GM10248 (cell line): ENCODE measurements around the gene TRAPPC3L.
A peak's percentile ranks its signal among the peaks of the same experiment; 100 is the strongest.

ENCODE experiments used
- CTCF ChIA-PET: fragments of 300-600 bp; sonication (Branson Sonifier 250); formaldehyde crosslinking; extraction: SDS; loops from one replicate; lab custom pipeline; 2021; ENCODE audit warnings: antibody characterized with exemption; lab: Yijun Ruan, JAX
- POLR2A ChIA-PET: fragments of 350-650 bp; sonication (Branson Sonifier 250); formaldehyde crosslinking; extraction: SDS; loops from one replicate; lab custom pipeline; 2020; ENCODE audit warnings: antibody characterized with exemption; lab: Yijun Ruan, JAX
- DNase-seq: peaks from one replicate; pipeline ENCODE4 v3.0.0; 2012; ENCODE audit errors: extremely low spot score
- TF ChIP-seq, protein P1 (sequence below): IDR thresholded peaks from 2 replicates; pipeline ENCODE4 v1.5.1; 2012; ENCODE audit warnings: mild to moderate bottlenecking, low read depth; ENCODE audit errors: extremely low read depth, missing control alignments, control extremely low read depth

TRAPPC3L gene

DNA sequence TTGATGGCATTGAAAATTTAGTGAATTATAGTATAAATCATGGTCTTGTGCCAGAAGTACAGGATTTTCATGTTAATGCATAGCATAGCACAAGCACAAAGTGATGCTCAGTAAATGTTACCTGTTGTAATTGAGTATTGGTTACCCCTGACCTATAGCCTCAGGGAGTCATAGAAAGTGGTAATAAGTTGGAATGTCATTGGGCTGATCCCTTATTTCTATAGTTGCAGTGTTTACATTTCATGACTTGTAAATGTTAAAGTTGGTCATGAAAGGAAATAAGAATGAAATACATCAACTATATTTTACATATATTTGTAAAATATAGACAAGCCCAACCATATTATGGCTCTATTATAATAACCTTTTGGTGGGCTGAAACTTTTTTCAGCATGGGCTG is 32.9 kb upstream of the TRAPPC3L start:
- TF ChIP-seq, protein P1, sequence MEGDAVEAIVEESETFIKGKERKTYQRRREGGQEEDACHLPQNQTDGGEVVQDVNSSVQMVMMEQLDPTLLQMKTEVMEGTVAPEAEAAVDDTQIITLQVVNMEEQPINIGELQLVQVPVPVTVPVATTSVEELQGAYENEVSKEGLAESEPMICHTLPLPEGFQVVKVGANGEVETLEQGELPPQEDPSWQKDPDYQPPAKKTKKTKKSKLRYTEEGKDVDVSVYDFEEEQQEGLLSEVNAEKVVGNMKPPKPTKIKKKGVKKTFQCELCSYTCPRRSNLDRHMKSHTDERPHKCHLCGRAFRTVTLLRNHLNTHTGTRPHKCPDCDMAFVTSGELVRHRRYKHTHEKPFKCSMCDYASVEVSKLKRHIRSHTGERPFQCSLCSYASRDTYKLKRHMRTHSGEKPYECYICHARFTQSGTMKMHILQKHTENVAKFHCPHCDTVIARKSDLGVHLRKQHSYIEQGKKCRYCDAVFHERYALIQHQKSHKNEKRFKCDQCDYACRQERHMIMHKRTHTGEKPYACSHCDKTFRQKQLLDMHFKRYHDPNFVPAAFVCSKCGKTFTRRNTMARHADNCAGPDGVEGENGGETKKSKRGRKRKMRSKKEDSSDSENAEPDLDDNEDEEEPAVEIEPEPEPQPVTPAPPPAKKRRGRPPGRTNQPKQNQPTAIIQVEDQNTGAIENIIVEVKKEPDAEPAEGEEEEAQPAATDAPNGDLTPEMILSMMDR, result no peak
- ChIA-PET POLR2A (no interaction called here), CTCF (no interaction called here)
- no peak for DNase-seq

GRCh38 chr6:116577486-116577885 is 32.0 kb upstream of the TRAPPC3L start:
- TF ChIP-seq, protein P1, result no peak
- POLR2A ChIA-PET, result no interaction called here
- CTCF ChIA-PET, result interaction anchor here (1.1 kb wide), 1 partner anchor 14 kb away, joined by 3 read pairs; no protein-coding TSS in a partner anchor
- DNase-seq, result no peak

DNA sequence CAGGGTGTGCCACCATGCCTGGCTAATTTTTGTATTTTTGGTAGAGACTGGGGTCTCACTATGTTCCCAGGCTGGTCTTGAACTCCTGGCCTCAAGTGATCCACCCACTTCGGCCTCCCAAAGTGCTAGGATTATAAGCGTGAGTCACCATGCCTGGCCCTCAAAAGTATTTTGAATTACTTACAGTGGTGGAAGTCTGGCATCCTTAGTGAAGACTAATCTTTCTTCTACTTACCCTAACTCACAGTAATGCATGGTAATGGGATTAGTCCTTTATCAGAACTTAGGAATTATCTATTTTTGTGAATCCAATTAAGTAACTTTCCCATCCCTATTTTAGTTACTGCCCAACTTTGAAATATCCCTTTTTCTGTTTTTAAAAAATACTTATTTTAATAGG is 29.7 kb upstream of the TRAPPC3L start:
- TF ChIP-seq, protein P1, result no peak
- ChIA-PET POLR2A (no interaction called here), CTCF (no interaction called here)
- no peak for DNase-seq

GRCh38 chr6:116572162-116572561 is 26.7 kb upstream of the TRAPPC3L start:
- TF ChIP-seq, protein P1, result no peak
- CTCF ChIA-PET, result interaction anchor here (0.9 to 4.7 kb wide), 10 partner anchors 10 to 356 kb away, joined by 3 to 51 read pairs (median 4); no protein-coding TSS in a partner anchor
- POLR2A ChIA-PET, result no interaction called here
- peak; percentile 31 for DNase-seq

DNA sequence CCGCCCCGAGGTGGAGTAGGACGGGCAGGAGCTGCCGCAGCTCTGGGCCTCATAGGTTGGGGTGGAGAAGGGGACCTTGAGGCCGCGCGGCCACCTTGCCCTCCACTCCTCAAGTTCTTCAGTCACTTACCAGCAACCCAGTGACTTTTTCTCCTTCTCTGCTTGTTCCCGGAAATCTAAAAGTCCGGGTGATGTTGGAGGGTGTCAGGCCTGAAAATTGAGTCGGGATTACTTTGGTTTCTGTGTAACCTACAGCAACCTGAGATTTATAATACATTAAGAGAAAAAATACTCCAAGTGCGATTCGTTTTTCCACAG is 26.2 kb upstream of the TRAPPC3L start:
- no peak for DNase-seq
- TF ChIP-seq, protein P1, result no peak
- POLR2A ChIA-PET, result no interaction called here
- CTCF ChIA-PET, result interaction anchor here (1.0 to 4.7 kb wide), 10 partner anchors 9 to 356 kb away, joined by 3 to 51 read pairs (median 6); no protein-coding TSS in a partner anchor

DNA sequence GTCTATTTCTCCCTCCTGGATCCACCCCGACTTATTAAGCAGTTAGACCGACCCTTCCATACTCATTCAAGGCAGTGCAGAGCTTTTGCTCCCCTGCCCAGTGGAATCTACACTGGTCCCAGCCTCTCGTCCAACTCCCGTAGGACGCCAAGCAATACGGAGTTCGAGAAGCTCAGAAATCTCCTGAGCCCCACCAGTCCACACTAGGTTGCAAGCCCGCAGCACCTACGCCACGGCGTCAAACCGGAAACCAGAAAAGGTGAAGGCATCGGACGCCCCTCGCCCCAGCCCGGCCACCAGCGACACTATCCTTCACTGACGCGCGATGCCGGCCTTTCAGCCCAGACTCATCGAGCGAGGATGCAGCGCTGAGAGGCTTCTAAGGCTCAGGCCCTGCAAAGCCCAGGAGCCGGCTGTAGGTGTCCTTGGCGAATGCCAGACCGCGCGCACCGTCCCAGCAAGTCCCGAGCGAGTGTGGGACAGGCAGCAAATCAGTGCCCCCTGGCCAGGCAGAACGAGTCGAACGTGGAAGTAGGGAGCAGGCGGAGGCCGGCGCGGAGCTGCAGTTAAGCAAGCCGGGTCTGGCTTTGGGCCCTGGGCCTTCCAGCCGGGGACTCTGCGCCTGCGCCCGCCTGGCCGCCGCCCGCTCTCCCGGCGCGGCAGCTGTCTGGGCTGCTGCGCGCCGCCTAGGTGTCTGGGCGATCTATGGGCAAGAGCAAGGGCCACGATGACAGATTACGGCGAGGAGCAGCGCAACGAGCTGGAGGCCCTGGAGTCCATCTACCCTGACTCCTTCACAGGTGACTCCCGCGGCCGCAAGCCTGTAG is 25.6 kb upstream of the TRAPPC3L start, which contains the start of gene RWDD1:
Gene RWDD1 (plus strand): TSS at position 649 of the 827 bp plus-strand sequence. CDS start 79 bp downstream, at position 728.
- ChIA-PET CTCF (interaction anchor here (0.8 to 4.7 kb wide), 14 partner anchors 9 to 355 kb away, joined by 3 to 51 read pairs (median 5); no protein-coding TSS in a partner anchor), POLR2A (no interaction called here)
- TF ChIP-seq, protein P1, result no peak
- peak; percentile 97 for DNase-seq
